Measurements from ENCODE around the gene GPR84. TPM values are rescaled to one million over a fixed set of nuclear protein-coding genes. Genes with fewer than 3 reads are reported as not detected.

Gene GPR84
- total and polyA plus RNA-seq, 2 experiments from 2014 or later, result not detected

GRCh38 chr12:54340846-54341245 is 23.4 kb downstream of the GPR84 start:
- peaks cover 10% of the 10 kb centered on the region for H3K79me2 ChIP-seq (replicated peaks; ENCODE audit: insufficient read depth)
- H3K9me2 ChIP-seq (ENCODE audit: insufficient read depth), result no peaks in the 10 kb centered on the region
- Mint-ChIP-seq H3K9me3 (no peaks in the 10 kb centered on the region), H3K36me3 (ENCODE audit: low read depth) (peaks cover 37% of the 10 kb centered on the region), H3K27ac (no peak overlapping the region), H3K27me3 (ENCODE audit: insufficient read depth, low read depth, poor library complexity) (peaks cover 7% of the 10 kb centered on the region), H3K4me1 (peaks cover 2% of the 10 kb centered on the region; the same call in 1 of the 3 replicates), H3K4me3 (no peak overlapping the region)
- DNase-seq (ENCODE audit: low spot score), result no peak
- H3F3A ChIP-seq (replicated peaks; ENCODE audit: low read depth), result peaks cover 7% of the 10 kb centered on the region
- no peak overlapping the region for H3K27ac ChIP-seq (ENCODE audit: low read depth)
- no peak for TF ChIP-seq EZH2 (IDR thresholded peaks at IDR 0.05; ENCODE audit: low read depth, unreplicated experiment)
- no peak for TF ChIP-seq ETS1 (IDR thresholded peaks at IDR 0.05)
- TF ChIP-seq CTCF (conservative IDR thresholded peaks at IDR 0.05; ENCODE audit: low read depth in 2 of 2), result no peak
- no peak for TF ChIP-seq JUNB (IDR thresholded peaks at IDR 0.05; ENCODE audit: unreplicated experiment)
- no peak for TF ChIP-seq ZNF462 (CRISPR knock-in tag; IDR thresholded peaks at IDR 0.05)
- no peak for TF ChIP-seq ZNF331 (CRISPR knock-in tag; IDR thresholded peaks at IDR 0.05; ENCODE audit: low read depth)
- no peak for TF ChIP-seq EZH2phosphoT487 (IDR thresholded peaks at IDR 0.05; ENCODE audit: unreplicated experiment)
- no peak for TF ChIP-seq POLR2AphosphoS5 (IDR thresholded peaks at IDR 0.05; ENCODE audit: low read depth)
- no peak for TF ChIP-seq NANOG (IDR thresholded peaks at IDR 0.05; ENCODE audit: borderline replicate concordance)
- TF ChIP-seq REST (IDR thresholded peaks at IDR 0.05; ENCODE audit: unreplicated experiment), result no peak
- no peak for ATAC-seq
- no peaks in the 10 kb centered on the region for H3K27me3 ChIP-seq (ENCODE audit: insufficient read depth)
- no peak overlapping the region for H3K4me3 ChIP-seq
- peaks cover 25% of the 10 kb centered on the region for H3K36me3 ChIP-seq (ENCODE audit: insufficient read depth)
- H2AFZ ChIP-seq, result no peak overlapping the region
- H3K4me1 ChIP-seq (ENCODE audit: insufficient read depth), result peaks cover 10% of the 10 kb centered on the region; the same call in 1 of the 2 replicates
- no peak overlapping the region for H3K4me2 ChIP-seq
- peaks cover 15% of the 10 kb centered on the region for H4K20me1 ChIP-seq (replicated peaks; ENCODE audit: insufficient read depth)
